T follicular helper cell (primary cell): ENCODE measurements around the gene FAM120C.

Experiments used
- DNase-seq: peaks from one replicate; pipeline ENCODE4 v3.0.0-alpha.2; 2020; ENCODE audit warnings: low read depth
- total RNA-seq, 2 experiments: gene quantifications; one replicate each; lab custom pipeline; 2026; lab: John Stamatoyannopoulos, UW

Gene FAM120C, protein sequence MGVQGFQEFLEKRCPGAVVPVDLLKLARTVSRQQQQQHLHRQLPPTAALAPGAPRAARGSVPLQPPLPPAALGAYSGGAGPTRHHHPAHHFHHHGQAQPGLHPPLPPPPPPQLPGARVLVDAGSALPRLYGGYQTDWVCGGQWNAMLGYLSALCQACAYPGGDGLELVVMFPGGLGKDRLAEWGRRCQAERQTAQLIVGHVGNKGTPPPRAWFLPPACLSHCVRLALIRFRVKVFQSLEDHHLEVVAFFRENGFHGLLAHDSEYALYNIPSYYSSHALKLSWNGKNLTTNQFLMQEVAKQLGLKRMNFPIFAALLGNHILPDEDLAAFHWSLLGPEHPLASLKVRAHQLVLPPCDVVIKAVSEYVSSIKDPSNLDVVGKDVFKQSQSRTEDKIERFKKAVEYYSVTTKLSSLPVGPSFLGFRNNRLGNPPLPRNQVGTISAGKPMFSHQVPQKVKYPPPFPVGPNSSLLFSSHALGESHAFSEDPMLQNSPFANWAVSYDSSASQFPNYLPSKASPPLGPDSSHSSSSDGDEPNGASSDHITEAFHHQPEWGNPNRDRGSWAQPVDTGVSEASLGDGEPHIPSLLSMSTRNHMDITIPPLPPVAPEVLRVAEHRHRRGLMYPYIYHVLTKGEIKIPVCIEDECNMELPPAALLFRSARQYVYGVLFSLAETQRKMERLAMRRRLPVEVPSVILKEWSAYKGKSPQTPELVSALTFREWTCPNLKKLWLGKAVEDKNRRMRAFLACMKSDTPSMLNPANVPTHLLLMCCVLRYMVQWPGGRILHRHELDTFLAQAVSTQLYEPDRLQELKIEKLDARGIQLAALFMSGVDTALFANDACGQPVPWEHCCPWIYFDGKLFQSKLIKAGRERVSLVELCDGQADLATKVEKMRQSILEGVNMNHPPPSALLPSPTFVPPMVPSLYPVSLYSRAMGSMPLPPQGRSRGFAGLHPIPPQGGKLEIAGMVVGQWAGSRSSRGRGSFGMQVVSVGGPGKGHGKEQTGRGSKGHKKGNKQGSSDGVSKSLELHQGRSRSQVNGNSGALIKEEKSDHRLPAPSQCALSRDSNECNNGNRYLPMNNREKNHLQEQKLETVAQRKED
- total RNA-seq = 7.3 to 11.9 reads per million in 2 experiments

DNA sequence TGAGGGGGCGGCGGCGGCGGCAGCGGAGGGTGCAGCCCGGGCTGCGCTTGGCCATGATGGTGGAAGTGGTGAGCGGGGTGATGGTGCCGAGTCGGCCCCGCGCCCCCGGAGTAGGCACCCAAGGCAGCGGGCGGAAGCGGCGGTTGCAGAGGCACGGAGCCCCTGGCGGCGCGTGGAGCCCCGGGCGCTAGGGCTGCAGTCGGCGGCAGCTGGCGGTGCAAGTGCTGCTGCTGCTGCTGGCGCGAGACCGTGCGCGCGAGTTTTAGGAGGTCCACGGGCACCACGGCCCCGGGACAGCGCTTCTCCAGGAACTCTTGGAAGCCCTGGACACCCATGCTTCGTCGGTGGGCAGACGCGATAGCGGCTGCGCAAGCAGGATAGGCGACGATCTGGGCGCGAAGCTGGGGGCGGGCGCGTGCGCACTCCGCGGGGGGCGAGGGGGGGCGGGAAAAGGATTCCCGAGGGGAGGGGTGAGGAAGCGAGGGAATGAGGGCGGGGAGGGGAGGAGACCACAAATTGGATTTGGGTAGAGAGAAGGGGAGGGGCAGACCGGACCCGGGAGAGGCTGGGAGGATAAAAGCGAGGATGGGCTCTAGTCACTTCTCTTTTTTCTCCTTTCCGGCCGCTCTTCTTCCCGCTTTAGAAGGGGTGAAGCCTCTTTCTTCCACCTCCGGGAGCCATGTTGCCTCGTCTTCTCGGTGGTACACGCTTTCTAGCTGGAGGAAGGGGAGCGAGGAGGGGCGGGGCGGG, at the start of gene FAM120C:
Gene FAM120C, minus strand, starts transcription at position 391 of the 750 bp plus-strand sequence. Its CDS starts 56 bp downstream, at position 335.
- peak; percentile 44 for DNase-seq

DNA sequence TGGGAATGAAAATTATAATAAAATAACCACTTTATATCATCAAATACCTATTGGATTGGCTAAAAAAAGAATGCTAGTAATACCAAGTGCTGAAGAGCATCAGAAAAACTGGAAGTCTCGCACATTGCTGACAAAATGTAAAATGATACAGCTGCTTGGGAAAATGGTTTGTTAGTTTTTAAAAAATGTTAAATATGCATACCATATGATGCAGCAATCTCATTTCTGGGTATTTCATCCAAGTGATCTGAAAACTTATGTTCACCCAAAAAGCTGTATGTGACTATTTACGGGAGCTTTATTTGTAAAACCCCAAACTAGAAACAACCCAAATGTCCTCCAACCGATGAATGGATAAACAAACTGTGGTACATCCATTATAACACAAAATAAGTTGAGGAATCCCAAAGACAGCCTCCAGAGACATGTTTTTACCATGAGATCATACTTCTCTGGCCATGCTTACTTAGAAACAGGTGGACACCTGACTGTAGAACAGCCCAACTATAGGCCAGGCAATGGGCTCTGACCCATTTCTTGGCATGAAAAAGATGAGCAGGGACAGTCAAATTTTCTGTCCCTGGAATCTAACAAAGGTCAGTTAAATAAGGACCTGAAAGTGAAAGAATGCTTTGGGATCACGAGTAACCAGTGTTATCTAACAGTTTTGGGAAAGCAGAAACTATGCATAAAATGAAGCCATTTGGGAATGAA, 47.5 kb upstream of the FAM120C start:
- no peak for DNase-seq

DNA sequence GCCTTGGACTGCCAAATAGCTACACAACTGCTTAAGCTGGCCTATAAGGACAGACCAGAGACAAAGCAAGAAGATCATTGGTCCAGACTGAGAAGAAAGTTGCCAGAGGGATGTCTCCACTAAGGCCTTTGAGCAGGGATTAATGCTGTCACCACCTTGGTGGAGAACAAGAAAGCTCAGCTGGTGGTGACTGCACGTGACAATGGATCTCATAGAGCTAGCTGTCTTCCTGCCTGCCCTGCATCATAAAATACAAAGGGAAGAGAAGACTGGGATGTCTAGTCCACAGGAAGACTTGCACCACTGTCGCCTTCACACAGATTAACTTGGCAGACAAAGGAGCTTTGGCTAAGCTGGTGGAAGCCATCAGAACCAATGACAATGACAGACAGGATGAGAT, 40.5 kb upstream of the FAM120C start:
- no peak for DNase-seq

DNA sequence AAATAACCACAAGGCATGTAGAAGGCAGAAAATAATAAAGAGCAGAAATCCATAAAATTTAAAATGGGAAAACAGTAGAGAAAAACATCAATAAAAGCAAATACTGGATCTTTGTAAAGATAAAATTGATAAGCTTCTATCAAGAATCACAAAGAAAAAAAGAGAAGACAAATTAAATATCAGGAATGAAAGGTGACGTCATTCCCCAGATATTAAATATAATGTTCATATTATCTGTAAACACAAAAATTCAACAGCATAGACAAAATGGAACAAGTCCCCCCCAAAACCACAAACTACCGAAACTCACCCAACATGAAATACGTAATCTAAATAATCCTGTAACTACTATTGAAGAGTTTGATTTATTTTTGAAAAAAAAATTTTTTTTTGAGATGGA, 30.5 kb upstream of the FAM120C start:
- no peak for DNase-seq

DNA sequence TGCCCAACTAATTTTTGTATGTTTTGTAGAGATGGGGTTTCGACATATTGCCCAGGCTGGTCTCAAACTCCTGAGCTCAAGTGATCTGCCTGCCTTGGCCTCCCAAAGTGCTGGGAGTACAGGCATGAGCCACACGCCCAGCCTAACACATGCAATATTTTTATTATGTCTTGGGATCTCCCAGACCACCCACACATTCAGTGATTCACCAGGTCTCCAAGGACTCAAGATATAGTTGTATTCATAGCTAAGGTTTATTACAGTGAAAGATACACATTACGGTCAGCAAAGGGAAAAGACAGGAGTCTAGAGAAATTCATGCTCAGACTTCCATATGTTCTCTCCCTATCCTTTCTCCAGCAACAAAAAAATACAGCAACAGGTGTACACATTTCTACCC, 25.5 kb upstream of the FAM120C start:
- DNase-seq = no peak

DNA sequence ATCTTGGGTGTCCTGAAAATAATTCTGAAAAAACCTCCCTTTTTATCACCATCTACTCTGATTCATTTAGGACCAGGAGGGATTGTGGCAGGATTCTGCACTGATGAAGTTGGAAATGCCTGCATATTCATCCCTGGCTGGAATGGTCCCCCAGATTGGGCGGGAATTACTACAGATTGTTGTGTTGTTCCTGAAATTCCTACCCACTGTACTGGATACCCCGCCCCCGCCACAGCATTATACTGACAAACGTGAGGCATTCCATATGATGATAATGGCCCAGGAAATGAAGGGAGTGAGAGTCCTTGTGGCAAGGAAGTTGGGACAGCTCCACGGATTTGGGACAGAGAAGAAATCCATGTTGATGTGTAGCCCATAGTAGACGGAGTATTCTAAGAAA, 15.2 kb upstream of the FAM120C start:
- DNase-seq = no peak

DNA sequence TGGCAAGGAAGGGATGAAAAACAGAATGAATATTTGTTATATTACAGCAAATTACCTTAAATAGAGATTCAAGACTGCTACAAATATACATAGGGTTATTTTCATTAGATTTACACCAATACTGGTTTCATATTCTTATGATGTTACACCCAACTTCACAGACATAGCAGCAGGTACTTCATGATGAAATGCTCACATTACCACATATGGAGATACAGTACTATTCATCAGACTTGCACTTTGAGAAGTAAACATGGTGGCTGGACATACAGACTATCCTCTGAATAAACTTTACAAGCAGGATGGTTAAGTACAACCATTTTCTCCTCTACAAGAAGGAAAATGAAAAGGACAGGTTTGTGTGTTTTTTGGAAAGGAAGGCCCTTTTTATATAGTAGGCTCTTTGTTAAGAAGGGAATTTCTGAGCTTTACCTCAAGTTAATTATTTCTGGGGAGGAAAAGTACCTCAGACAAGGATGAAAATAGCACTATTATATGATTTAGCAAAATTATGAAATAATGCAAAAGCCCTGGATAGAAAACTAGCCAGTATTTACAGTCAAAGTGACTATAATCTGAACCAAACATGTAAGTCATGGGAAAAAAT, 12.0 kb upstream of the FAM120C start:
- no peak for DNase-seq

DNA sequence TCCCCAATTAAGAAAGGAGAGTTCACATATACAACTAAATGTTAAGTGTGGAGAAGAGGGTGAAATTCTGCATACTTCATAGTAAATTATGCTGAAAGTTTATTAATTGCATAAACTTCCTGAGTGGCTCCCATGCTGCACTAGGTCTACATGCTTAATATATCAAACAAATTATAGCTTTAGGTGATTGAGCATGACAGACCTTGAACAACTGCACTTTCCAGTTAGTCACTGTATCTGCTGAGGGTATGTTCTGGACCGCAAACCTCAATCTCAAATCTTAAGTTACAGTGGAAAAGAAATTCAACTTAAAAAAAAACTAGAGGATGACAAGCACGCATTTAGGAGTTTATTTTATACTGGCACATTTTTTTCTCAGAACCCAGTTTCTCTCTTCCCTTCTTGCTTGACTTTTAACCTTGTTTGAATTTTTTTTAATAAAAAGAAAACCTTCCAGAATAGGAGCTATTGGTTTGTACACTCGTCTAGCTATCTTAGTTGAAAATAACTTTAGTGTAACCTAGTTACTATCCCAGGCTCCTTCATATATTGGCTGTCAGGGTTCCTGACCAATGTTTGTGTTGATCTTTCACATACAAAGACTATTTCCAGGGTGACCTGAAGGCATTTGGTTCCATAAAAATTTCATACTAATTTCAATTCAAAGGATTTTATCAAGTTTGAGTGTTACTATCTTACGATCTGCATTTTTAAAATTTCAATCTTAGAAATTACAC, 10.2 kb upstream of the FAM120C start:
- DNase-seq = no peak

DNA sequence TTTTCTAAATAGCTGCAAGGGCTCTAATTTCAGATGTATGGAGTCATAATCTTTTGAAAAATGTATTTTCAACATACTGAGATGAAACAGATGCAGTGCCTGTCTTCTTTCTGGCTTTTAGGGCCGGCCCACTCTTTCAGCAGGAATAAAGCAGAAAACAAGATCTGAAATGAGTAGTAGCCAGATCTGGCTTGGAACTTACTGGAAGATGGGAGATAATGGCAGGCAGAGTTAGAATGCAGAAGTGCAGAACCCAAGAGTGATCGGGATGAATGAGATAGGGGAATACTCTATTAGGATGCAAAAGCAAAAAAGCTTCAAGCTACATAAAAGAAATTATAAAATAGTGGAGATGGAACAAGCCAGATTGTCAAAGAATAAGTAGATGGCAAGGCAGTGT, 1.4 kb upstream of the FAM120C start:
- DNase-seq = no peak

DNA sequence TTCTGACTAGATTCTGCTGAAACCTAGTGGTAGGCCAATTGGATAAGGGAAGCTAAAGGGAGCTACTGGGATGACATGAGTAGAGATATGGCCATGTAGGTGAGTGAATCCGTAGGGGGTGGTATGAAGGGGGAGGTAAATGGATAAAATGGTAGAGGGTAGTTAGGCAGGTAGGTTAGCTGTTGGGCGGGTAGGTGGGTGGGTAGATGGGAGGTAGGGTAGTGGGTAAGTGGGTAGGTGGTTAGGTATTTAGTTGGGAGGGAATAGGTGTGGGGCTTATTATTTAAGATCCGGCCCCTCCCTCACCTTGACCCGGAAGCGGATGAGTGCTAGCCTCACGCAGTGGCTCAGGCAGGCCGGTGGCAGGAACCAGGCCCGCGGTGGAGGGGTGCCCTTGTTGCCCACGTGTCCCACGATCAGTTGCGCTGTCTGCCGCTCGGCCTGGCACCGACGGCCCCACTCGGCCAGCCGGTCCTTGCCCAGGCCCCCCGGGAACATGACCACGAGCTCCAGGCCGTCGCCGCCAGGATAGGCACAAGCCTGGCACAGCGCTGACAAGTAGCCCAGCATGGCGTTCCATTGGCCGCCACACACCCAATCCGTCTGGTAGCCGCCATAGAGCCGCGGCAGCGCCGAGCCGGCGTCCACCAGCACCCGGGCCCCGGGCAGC, 725 bp downstream of the FAM120C start:
- DNase-seq = peak; percentile 48

DNA sequence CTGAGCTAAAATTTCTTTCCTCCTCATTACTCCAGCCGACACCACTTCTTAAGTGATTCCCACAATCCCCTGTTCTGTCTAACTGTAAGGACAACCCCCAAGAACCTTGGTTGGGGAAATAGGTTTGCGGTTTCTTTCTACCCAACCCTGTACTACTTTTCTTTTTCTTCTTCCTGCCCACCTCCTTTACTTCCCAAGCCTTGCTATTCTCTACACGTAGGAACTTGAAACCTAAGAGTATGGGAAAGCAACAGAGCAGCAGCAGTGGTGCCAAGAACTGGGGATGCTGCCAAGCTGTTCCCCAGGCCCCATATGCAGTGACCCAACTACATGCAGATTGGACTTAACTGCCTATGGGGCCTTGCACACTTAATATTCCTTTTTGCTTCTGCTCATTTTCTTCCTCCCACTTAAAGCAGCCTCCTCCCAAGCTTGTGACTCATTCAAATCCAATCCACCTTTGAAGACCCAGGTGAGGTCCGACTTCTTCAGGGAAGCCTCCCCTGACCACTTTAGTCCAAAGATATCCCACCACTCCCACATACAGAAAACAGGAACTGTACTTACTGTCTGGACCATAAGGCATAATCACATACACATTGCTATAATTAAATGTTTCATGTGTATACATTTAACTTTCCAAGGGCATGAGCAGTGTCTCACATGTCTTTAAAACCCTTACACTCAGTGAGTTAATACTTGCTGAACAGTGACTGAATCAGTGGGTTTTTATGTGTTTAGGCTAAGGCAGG, 1.7 kb downstream of the FAM120C start:
- no peak for DNase-seq

DNA sequence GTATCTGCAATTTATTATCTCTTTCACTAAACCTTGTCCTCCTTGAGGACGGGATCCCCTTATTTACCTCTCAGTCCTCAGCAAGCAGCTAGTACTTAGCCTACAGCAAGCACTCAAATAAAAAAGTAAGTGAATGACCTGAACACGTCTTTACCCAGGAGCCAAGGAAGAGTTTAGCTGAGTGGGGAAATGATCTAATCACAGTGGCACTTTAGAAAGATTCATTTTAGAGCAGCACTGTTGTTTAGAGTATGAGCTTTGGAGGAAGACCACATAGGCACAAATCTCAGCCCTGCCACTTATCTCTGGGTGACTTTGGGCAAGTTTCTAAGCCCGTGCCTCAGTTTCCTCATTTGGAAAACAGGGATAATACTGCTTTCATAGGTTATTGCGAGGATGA, 2.7 kb downstream of the FAM120C start:
- DNase-seq = no peak

DNA sequence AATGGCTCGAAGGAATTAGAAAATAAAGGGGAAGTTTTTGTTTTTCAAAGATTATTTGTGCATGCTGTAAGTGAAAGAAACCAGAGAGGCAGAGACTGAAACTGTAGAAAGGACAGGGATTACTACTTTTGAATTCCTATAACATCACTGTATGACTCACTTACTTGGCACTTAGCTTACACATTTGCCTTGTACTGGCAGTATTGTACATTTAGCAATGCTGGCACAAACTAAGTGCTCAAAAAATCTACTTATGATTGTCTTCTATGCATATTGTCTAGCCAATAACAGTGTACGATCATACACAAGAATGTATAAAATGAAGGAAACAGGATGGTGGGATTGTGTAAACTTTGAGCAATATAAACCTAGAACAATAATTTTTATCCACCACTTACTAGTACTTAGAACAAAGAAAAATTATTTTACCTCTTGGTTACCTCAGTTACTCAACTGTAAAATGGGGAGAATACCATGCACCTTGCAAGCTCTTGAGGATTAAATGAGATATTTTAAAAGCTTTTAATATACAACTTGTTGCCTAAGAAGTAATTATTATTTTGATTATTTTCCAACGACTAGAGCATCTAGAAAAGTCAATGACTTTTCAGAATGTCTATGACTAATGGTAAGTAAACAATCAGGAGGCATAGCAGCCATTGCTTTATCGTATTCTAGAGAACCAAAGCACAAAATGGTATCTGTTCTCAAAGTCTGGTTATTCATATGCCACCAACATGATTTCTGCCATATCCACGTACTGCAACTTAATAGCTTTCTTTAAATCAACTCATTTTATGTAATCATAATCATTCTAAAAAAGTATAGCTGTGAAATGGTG, 4.7 kb downstream of the FAM120C start:
- no peak for DNase-seq

DNA sequence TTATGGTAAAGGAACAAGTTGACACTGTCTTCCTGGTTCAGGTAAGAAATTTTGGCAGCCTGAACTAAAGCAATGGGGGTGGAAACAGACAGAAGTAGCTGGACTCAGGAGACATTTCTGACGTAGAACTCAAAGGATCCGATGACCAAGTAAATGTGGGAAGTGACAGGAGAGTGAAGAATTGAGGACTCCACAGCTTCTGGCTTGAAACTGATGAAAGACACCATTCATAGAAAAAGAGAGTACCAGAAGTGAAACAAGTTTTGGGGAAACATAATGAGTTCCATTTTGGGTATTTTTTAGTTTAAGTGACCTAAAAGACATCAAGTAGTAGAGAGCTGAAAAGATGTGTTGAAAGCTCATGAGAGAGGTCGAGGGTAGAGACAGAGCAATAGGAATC, 5.7 kb downstream of the FAM120C start:
- DNase-seq = no peak

DNA sequence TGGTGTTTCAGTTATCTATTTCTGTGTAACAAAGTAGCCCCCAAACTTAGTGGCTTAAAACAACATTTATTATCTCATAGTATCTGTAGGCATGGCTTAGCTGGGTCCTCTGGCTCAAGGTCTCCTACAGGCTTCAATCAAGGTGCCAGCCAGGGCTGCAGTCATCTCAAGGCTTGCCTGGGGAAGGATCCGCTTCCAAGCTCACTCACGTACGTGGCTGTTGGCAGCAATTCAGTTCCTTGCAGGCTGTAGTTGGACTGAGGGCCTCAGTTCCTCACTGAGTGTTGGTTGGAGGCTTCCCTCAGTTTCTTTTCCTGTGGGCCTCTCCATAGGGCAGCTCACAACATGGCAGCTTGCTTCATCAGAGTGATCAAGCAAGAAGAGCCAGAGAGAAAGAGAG, 9.3 kb downstream of the FAM120C start:
- no peak for DNase-seq

DNA sequence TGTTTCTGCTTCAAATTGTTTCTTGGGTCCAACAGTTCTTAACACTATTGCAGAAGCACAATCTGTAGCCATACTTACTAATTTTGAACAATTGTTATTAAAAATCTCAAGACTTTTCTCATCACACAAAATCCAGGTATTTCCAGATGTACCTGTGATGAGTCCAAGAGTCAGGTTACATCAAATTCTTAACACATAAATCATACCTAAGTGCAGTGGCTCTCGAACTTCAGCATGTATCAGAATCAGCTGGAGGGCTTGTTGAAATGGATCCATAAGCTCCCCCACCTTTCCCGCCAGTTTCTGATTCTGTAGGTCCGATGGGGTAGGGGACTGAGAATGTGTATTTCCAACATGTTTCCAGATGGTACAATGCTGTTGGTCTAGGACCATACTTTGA, 10.6 kb downstream of the FAM120C start:
- no peak for DNase-seq

DNA sequence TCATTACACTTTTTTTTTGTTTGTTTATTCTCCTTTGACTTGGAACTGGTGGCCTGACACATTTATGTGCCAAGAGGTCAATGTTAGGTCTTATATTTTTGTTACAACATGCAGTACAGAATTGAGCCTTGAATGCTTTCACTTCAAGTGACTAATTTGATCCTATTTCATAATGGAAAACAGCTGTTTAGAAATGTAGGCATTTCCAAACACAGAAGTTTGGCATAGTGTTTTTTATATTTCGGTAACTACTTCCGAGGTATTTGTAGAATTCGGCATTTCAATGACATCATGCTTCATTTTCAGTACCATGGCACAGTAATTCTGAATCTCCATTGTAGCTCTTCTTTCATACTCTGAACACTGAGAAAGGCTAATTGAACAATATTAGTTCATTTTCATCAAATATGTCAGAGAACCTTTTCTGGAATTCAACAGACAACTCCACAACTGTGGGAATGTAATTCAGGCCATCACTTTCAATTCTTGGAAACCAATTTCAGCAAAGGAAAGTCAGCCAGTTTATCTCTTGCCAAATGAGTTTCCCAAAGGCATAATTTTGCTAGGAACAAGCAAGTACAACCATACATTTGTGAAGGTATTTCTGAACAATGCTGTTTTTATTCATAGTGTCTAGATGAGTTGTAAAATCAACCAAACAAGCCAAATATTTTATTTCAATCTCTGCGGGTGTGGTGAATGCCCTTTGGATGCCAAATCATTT, 11.4 kb downstream of the FAM120C start:
- no peak for DNase-seq
